ENCODE measurements around the gene BCAS1.

- TF ChIP-seq CTCF (conservative IDR thresholded peaks at IDR 0.05; ENCODE audit: low read length) (no peak), EZH2phosphoT487 (IDR thresholded peaks at IDR 0.05; ENCODE audit: borderline replicate concordance, low read depth, low read length) (no peak)
These were observed 170.8 kb downstream of the BCAS1 start for GRCh38 chr20:53899351-53900167.
